Naive thymus-derived CD4-positive, alpha-beta T cell (primary cell): ENCODE measurements around the gene NECAP2. TPM values are rescaled to one million over a fixed set of nuclear protein-coding genes. Genes with fewer than 3 reads are reported as not detected.
"Not testable (repeated sequence)": the region's sequence is repeated elsewhere in the genome, so short reads cannot be mapped to it uniquely, and the experiment has no call there.

Source experiments
- ATAC-seq: fragments of 150-1000 bp; cut with Tn5 transposase; 2 replicates; pipeline ENCODE4 v1.10.0; 2021; ENCODE audit warnings: mild to moderate bottlenecking, moderate library complexity
- CTCF ChIA-PET: fragments of 350-600 bp; sonication (Branson Sonifier 250); formaldehyde crosslinking; loops from one replicate; lab custom pipeline; 2021; ENCODE audit warnings: antibody characterized with exemption; lab: Charles Lee
- POLR2A ChIA-PET: fragments of 350-600 bp; sonication (Branson Sonifier 250); formaldehyde crosslinking; loops from one replicate; lab custom pipeline; 2021; ENCODE audit warnings: antibody characterized with exemption, inconsistent platforms; lab: Charles Lee
- DNase-seq, 9 donors: peaks; one replicate each; pipeline versions ENCODE4 v3.0.0 to v3.0.0-alpha.2; 2020 to 2022; ENCODE audit warnings: mixed read lengths in 1 of 9
- H3K27ac ChIP-seq: one replicate; pipeline ENCODE4 v1.7.0; 2013; ENCODE audit warnings: mild to moderate bottlenecking, low read depth, low read length, moderate library complexity
- H3K27me3 ChIP-seq, 2 donors: one replicate each; pipeline ENCODE4 v1.7.0; 2013; ENCODE audit warnings: low read length in 2 of 2, mild to moderate bottlenecking in 2 of 2, moderate library complexity in 2 of 2; ENCODE audit not compliant: control insufficient read depth in 2 of 2, insufficient read depth in 2 of 2
- H3K36me3 ChIP-seq, 3 experiments: 1 replicate in 2 of 3; 2 replicates in 1 of 3; pipeline ENCODE4 v1.7.0; 2013; ENCODE audit warnings: low read length in 3 of 3, mild to moderate bottlenecking in 3 of 3, moderate library complexity in 1 of 3; ENCODE audit not compliant: insufficient read depth in 3 of 3, control insufficient read depth in 2 of 3
- H3K4me1 ChIP-seq, 2 donors: one replicate each; pipeline ENCODE4 v1.7.0; 2013; ENCODE audit warnings: low read length in 2 of 2, mild to moderate bottlenecking in 2 of 2, moderate library complexity in 1 of 2; ENCODE audit not compliant: control insufficient read depth in 2 of 2, insufficient read depth in 2 of 2
- H3K4me3 ChIP-seq: 2 replicates; pipeline ENCODE4 v1.7.0; 2013; ENCODE audit warnings: mild to moderate bottlenecking, low read length
- H3K9me3 ChIP-seq, 3 experiments: 1 replicate in 2 of 3; 2 replicates in 1 of 3; pipeline ENCODE4 v1.7.0; 2013; ENCODE audit warnings: low read length in 3 of 3; ENCODE audit not compliant: control insufficient read depth in 2 of 3
- H3K27ac Mint-ChIP-seq, 9 donors: one replicate each; pipeline ENCODE4 v1.8.0; 2020 to 2022; ENCODE audit warnings: mixed read lengths in 9 of 9, mild to moderate bottlenecking in 8 of 9, moderate library complexity in 5 of 9, inconsistent platforms in 2 of 9
- H3K27me3 Mint-ChIP-seq, 5 donors: one replicate each; pipeline ENCODE4 v1.8.0; 2021 to 2022; ENCODE audit warnings: mixed read lengths in 5 of 5, mild to moderate bottlenecking in 1 of 5
- H3K36me3 Mint-ChIP-seq, 5 donors: one replicate each; pipeline ENCODE4 v1.8.0; 2020 to 2022; ENCODE audit warnings: mixed read lengths in 5 of 5, mild to moderate bottlenecking in 3 of 5, inconsistent platforms in 1 of 5
- H3K4me1 Mint-ChIP-seq, 7 donors: one replicate each; pipeline ENCODE4 v1.8.0; 2020 to 2022; ENCODE audit warnings: mixed read lengths in 7 of 7, mild to moderate bottlenecking in 3 of 7, inconsistent platforms in 1 of 7
- H3K4me3 Mint-ChIP-seq, 10 donors: one replicate each; pipeline ENCODE4 v1.8.0; 2020 to 2022; ENCODE audit warnings: mild to moderate bottlenecking in 10 of 10, mixed read lengths in 10 of 10, moderate library complexity in 6 of 10, inconsistent platforms in 2 of 10
- H3K9me3 Mint-ChIP-seq, 11 donors: one replicate each; pipeline ENCODE4 v1.8.0; 2020 to 2022; ENCODE audit warnings: mixed read lengths in 11 of 11, mild to moderate bottlenecking in 4 of 11, inconsistent platforms in 1 of 11, moderate library complexity in 1 of 11
- intact Hi-C, 2 donors: fragments of 100-400 bp; cut with micrococcal nuclease; formaldehyde crosslinking; loops; one replicate each; pipeline ENCODE4 v1.15.1; 2023
- polyA plus RNA-seq, 2 donors: library from polyadenylated mRNA; unstranded; fragments of 300-500 nt; fragmentation: Illumina TruSeq; gene quantifications; one replicate each; pipeline ENCODE4 v1.2.3, GENCODE V29; 2021
- total RNA-seq, 6 experiments: library from RNA in 5 of 6; stranded (reverse) in 5 of 6; gene quantifications; 1 replicate in 5 of 6; 2 replicates in 1 of 6; pipeline ENCODE4 v1.2.3 and lab custom pipeline; 2021 to 2026

Gene NECAP2
- total and polyA plus RNA-seq, 7 experiments from 2014 or later, result 98.2 to 264 (median 157) TPM

DNA sequence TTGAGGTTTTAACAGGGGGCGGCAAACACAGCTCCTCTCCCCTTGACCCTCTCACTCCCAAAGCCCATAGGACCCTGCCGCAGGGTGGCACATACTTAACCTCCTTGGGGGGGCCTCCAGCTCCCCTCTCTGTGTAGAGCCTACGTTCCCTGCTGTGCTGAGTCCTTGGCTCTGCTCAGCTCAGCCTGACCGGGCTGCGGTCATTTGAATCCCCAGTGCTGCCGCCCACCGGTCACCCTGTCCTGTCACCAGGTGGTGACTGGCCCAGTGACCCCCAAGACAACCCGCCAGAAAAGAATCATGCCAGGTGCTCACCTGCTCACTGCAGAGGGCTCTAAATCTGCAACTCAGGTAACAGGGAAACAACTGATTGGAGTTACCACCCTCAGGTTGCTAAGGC lies 60.9 kb downstream of the NECAP2 start:
- Mint-ChIP-seq H3K27ac (peak overlapping the region in 1 of 9 donors; percentile 46), H3K4me1 (peaks cover 9 to 25% (median 20%) of the 10 kb centered on the region in 7 donors), H3K4me3 (peak overlapping the region in 6 of 10 donors; percentile 23 to 95 (median 52)), H3K27me3 (peaks cover 0 to 13% (median 0%) of the 10 kb centered on the region in 5 donors)
- H3K27ac ChIP-seq, intact Hi-C loops, H3K9me3 ChIP-seq, CTCF ChIA-PET, H3K36me3 ChIP-seq, H3K36me3 Mint-ChIP-seq, ATAC-seq, H3K27me3 ChIP-seq, POLR2A ChIA-PET, H3K4me3 ChIP-seq, H3K4me1 ChIP-seq, H3K9me3 Mint-ChIP-seq, DNase-seq: not testable (repeated sequence)

DNA sequence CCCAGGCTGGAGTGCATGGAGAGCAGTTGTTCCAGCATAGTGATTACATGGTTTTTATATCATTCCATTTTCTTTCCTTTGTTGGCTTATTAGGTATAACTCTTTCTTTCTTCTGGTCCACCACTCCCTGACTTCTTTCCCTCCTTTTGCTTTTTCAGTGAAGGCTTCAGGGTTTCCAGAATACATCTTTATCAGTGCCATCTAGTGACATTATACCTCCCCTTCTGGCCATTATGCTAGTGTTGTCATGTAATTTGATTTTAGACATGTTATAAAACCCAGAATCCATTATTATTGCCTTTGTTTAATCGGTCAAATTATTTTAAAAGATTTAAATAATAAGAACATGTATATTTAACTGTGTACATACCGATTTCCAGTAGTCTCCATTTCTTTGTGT lies 63.0 kb downstream of the NECAP2 start:
- Histone ChIP-seq H3K36me3 (no peaks in the 10 kb centered on the region), H3K4me3 (no peak overlapping the region), H3K27me3 (no peaks in the 10 kb centered on the region), H3K4me1 (no peaks in the 10 kb centered on the region), H3K27ac (no peak overlapping the region), H3K9me3 (peaks cover 0 to 6% (median 0%) of the 10 kb centered on the region in 3 experiments)
- ChIA-PET CTCF (no interaction called here), POLR2A (no interaction called here)
- intact Hi-C loops, result no loop called here
- Mint-ChIP-seq H3K27ac (no peak overlapping the region), H3K27me3 (peaks cover 0 to 20% (median 0%) of the 10 kb centered on the region in 5 donors), H3K9me3 (peaks cover 0 to 9% (median 3%) of the 10 kb centered on the region in 11 donors), H3K4me1 (peaks cover 5 to 16% (median 7%) of the 10 kb centered on the region in 7 donors), H3K4me3 (peak overlapping the region in 1 of 10 donors; percentile 10), H3K36me3 (peaks cover 0 to 6% (median 3%) of the 10 kb centered on the region in 5 donors)
- no peak for ATAC-seq
- no peak for DNase-seq

DNA sequence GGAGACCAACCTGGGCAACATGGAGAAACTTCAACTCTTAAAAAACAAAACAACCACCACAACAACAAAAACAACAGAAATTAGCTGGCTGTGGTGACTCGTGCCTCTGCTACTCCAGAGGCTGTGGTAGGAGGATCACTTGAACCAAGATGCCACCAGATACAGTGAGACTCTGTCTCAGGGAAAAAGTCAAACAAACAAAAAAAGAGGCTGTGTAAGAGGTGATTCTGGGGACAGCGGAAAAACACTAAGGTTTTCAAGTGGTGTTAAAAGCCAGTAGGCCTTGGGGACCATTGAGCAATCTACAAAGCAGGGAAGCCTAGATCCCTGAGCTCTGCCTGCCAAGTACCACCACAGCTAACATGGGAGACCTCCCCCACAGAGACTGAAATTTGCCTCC lies 65.3 kb downstream of the NECAP2 start:
- H3K27ac ChIP-seq, H3K4me3 ChIP-seq, DNase-seq, H3K36me3 Mint-ChIP-seq, H3K4me3 Mint-ChIP-seq, ATAC-seq, H3K9me3 ChIP-seq, CTCF ChIA-PET, H3K36me3 ChIP-seq, H3K27ac Mint-ChIP-seq, H3K9me3 Mint-ChIP-seq, H3K27me3 ChIP-seq, intact Hi-C loops, H3K4me1 Mint-ChIP-seq, H3K4me1 ChIP-seq: not testable (repeated sequence)
- POLR2A ChIA-PET, result interaction anchor here (1.2 kb wide), 1 partner anchor 8 kb away, joined by 4 read pairs; no protein-coding TSS in a partner anchor
- peaks cover 0 to 22% (median 0%) of the 10 kb centered on the region in 5 donors for H3K27me3 Mint-ChIP-seq

DNA sequence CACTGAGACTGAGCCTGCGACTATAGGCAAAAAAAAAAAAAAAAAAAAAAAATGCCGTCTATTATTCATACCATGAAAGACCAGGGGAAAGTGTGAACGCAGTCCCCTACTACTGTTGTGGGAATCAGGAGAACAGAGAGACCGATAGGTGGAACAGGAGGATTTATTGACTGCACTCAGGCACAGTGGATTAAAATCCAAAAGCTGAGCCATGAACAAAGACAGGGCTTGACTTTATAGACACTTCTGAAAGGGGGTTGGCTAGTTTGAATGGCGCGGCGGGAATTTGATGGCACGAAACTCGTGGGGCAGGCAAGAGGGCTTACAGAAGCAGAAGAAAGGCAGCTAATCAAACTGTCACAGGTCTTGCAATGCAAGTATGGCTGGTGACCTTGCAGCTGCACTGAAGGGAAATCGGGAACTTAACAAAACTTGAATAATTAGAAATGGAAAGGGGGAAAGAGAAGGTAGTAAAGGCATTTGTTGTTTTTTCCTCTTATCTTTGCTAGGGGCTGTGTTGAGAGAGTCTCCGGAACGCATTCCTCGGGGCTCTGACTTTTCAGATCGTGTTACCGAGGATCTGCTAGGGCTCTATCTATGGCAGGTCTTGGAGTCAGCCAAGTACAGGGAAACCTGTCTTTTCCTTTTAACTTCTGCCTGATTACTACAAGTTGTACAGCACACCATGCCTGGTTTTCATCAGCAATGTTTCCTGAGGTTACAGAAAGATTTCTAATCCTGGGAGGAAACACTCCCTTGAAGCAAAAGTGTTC lies 66.0 kb downstream of the NECAP2 start:
- H3K27me3 Mint-ChIP-seq, result peaks cover 0 to 17% (median 0%) of the 10 kb centered on the region in 5 donors

DNA sequence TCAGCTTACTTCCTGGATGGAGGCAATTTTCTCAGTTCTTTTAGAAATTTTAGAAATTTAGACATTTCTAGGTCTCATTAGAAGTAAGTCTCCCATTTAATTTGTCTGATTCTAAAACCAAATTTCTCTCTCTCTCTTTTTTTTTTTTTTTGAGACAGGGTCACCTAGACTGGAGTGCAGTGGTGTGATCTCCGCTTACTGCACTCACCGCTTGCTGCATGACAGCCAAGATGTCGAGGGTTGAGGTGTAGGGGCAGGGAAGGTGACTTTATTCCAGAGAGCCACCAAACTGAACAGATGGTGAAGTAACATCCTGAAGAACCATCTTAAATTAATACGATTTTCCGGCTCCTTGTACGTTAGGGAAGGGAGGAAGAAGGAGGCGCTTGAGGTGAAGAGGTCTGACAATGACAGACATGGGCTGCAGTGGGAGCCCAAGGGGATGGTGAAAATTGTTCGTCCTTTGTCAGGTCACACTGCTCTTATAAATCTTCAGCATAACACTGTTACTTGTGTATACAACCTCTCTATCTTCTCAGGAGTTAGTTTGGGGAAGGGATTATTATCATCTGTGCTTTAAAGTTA lies 68.4 kb downstream of the NECAP2 start:
- ATAC-seq, H3K9me3 ChIP-seq, H3K9me3 Mint-ChIP-seq, H3K36me3 ChIP-seq, H3K36me3 Mint-ChIP-seq, H3K27ac ChIP-seq, H3K4me1 Mint-ChIP-seq, intact Hi-C loops, H3K27me3 ChIP-seq, H3K4me3 Mint-ChIP-seq, H3K27ac Mint-ChIP-seq, H3K4me3 ChIP-seq, POLR2A ChIA-PET, H3K4me1 ChIP-seq: not testable (repeated sequence)
- peak in 1 of 9 donors; percentile 23 for DNase-seq
- CTCF ChIA-PET, result interaction anchor here (0.7 kb wide), 1 partner anchor 557 kb away, joined by 3 read pairs; no protein-coding TSS in a partner anchor
- H3K27me3 Mint-ChIP-seq, result peaks cover 0 to 12% (median 0%) of the 10 kb centered on the region in 5 donors

More for the DNA sequence above, 66.0 kb downstream of the NECAP2 start:
- CTCF ChIA-PET, H3K4me1 ChIP-seq, H3K9me3 Mint-ChIP-seq, H3K27me3 ChIP-seq, H3K27ac Mint-ChIP-seq, H3K4me3 ChIP-seq, intact Hi-C loops, DNase-seq, H3K36me3 Mint-ChIP-seq, H3K4me1 Mint-ChIP-seq, H3K36me3 ChIP-seq, ATAC-seq, H3K4me3 Mint-ChIP-seq, H3K27ac ChIP-seq, H3K9me3 ChIP-seq: not testable (repeated sequence)
- POLR2A ChIA-PET, result interaction anchor here (0.6 kb wide), 1 partner anchor 137 kb away, joined by 4 read pairs; no protein-coding TSS in a partner anchor
